Stimulated activated CD4-positive, alpha-beta T cell treated with anti-CD3 and anti-CD28 coated beads, Interleukin-1b, Interleukin-23, amount 100 ng/mL, for 4 hours (primary cell): Measurements from ENCODE around the gene SPATA19.
"Not testable (repeated sequence)": the region's sequence is repeated elsewhere in the genome, so short reads cannot be mapped to it uniquely, and the experiment has no call there.

Experiments
- DNase-seq, 2 donors: peaks; one replicate each; pipeline ENCODE4 v3.0.0-alpha.2; 2020; ENCODE audit warnings: low read depth in 2 of 2

Gene SPATA19, protein sequence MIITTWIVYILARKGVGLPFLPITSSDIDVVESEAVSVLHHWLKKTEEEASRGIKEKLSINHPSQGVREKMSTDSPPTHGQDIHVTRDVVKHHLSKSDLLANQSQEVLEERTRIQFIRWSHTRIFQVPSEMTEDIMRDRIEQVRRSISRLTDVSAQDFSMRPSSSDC

GRCh38 chr11:133845413-133845812 lies at the start of gene SPATA19:
Gene SPATA19, minus strand, starts transcription at chr11:133845513. Its CDS starts 67 bp downstream, at chr11:133845446.
- DNase-seq, result no peak

DNA sequence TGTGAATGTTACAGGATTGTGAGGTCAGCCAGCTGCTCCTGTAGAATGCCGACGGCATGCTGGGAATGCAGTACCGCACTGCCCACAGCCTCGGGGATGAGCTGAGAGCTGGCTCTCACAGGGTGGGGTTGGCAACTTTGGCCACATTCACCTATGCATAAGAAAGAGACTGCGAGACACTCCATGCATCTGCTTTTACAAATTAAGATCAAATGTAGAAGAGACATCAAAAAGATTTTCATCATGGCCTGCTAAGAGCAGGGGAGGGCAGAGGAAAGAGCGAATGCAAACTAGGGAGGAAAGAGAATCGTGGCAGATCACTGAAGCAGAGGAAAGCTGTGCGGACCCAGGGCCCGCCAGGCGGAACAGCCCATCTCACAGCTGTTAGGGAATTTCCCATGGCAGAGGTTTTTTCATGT lies 49.8 kb upstream of the SPATA19 start:
- no peak for DNase-seq

DNA sequence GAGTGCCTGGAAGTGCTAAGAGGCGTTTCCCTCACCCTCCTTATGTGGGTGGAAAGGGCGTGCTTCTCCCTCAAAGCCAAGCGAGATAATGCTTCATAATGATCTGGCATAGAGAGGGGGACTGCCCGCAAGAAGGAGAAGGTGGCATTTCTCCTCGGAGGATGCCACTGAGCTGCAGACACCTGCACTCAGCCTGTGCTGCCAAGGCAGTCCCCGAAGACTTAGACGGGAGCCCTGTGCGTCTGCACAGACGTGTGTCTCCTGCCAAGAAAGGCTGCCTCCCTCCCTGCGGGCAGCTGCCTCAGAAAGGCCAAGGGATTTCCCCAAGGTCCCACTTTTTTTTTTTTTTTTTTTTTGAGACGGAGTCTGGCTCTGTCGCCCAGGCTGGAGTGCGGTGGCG lies 48.1 kb upstream of the SPATA19 start:
- no peak for DNase-seq

DNA sequence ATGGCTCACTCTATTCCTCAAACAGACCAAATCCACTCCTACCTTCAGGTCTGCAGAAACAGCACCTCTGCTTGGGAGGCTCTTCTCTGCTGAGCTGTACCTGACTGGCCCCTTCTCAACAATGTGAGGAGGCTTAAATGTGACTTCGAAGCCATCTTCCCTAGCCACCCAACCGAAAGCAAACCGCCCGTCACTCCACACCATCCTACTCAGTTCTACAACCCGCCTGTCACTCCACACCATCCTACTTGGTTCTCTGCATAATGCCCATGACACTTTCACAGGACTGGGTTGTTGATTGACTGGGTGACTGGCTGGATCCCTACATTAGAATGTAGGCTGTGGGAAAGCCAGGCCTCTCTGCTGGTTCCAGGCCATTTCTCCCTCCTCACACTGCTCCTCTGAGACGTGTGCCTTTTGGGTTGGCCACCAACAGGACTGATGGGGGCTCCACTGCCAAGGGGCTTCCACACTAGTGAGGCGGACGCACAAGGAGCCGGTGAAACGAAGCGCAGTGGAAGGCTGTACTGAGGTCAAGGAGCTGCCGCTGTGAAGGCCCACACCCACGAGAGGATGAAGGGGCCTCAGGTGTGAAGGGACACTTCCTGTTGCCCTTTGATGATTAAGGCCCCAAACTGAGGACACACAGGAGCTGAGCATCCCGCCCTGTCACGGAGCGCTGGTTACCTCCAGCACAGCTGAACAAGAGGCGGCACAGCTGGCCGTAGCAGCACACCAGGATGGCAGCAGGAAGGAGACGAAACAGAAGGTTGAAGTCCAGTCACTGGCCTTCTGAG lies 47.5 kb upstream of the SPATA19 start:
- DNase-seq, result no peak

GRCh38 chr11:133892126-133892525 lies 46.8 kb upstream of the SPATA19 start:
- DNase-seq, result no peak

GRCh38 chr11:133889893-133890292 lies 44.6 kb upstream of the SPATA19 start:
- DNase-seq, result no peak

DNA sequence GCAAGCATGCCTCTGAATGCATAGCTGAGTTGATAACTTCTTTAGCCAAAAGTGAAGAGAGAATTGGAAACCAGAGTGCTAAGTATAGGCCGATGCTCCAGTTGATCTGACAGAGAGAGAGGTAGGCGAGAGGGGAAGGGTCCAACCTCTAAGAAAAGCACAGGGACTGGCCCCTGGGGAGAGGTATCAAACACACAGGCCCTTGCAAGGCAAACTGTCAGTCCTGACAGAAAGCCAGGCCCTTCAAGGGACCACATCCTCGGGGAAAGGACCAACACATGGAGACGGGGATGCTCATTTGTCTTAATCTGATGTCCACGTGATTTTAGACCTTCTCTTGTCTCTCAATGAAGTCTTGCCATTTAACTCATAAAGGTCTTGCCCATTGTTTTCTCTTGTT lies 43.9 kb upstream of the SPATA19 start:
- DNase-seq, result no peak

DNA sequence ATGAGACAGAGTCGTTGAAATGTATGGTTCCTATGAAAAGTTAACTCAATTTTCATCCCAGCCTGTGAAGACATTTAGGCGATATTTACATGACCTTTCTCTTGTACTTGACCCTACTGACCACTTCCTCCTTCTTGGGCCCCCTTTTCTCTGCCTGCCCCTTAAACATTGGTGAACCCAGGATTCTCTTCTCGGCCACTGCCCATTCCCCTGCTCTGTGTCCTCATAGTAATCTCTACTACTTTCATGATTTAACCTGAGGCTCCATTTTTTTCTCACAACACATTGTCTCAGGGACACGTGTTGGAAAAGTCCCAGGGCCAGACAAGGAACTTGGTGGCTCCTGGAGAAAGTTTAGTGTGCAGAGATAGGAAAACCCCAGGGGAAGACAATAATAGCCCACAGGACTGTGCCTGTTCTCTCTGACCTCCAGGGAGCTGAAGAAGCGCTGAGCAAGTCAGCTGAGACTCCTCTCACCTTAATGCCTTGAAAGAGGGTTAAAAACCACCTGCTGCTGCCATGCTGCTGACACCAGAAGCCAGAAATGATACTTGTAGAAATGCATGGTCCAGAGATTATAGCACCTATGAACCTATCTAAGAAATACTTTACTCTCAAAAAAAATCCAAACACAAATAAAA lies 42.5 kb upstream of the SPATA19 start:
- no peak for DNase-seq

GRCh38 chr11:133886029-133886428 lies 40.7 kb upstream of the SPATA19 start:
- DNase-seq, result no peak

GRCh38 chr11:133872160-133872559 lies 26.8 kb upstream of the SPATA19 start:
- no peak for DNase-seq

GRCh38 chr11:133867456-133867855 lies 22.1 kb upstream of the SPATA19 start:
- DNase-seq, result no peak

GRCh38 chr11:133865466-133865865 lies 20.2 kb upstream of the SPATA19 start:
- DNase-seq, result no peak

DNA sequence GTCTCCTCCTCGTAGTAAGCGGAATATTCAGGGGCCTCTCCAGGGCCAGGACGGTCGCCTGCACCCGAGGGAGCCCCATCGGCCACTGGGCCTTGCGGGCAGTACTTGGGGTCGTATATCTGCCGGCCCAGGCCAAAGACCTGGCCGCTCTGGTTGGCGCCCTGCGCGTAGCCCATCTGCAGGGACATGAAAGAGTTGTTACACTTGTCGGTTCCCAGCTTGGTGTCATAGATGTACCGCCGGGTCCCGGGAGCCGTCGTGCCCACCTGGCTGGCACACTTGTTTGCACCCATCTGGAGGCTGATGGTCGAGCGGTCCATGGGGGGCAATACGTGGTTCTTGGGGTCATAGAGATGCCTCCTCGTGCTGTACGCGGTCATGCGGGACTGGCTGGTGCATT lies 19.4 kb upstream of the SPATA19 start:
- no peak for DNase-seq

DNA sequence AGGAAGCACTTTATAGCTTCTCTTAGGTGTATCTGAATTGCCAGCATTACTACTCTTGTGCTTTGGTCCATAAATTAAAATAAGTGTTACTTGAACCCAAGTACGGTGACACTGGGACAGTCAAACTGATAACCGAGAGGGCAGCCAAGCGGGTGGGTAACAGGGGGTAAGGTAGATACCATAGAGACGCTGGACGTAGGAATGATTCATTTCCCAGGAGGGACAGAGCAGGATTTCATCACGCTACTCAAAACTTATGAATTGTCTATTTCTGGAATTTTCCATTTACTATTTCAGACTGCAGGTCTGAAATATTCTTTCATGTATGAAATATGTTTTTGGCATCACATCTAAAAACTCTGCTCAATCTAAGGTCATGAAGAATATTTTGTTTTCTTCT lies 14.8 kb upstream of the SPATA19 start:
- DNase-seq, result no peak

GRCh38 chr11:133854330-133854960 lies 9.1 kb upstream of the SPATA19 start:
- not testable (repeated sequence) for DNase-seq

DNA sequence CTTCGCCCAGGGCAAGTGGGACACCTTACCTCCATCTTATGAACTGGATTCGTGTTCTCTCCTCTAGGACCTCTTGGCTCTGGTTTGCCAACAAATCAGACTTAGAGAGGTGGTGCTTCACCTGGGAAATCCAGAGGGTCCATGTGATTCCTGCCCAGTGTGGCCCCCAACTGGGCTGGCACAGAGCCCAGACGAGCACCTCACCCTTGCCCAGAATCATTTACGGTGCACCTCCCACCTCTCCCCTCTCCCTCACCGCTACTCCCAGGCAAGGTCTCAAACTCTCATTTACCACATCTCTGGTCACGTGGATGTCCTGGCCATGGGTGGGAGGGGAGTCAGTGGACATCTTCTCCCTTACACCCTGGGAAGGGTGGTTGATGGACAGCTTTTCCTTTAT lies 1.1 kb downstream of the SPATA19 start:
- no peak for DNase-seq

DNA sequence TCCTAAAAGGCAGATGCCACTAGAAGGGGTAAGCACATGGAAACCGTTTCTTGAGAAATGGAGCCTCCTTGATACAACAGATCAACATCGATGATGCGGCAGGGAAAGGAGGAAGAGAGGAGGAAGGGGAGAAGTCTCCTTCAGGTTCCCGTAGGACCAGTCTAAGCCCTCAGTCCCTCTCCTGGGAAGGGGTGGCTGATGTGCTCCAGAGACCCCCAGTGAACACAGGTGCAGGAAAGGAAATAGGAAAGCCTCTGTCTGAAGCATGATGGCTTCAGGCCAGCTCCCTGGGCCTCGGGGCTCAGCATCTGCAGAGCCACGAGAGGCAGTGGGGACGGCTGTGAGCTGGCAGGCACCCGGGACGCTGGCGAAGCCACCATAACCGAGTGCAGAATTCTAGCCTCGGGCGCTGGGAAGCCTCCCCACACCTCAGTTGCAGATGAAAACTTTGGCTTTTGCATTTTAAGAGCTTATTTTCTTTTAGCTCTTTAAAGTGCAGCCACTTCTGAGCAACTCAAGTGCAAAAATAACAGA lies 1.8 kb downstream of the SPATA19 start:
- no peak for DNase-seq

GRCh38 chr11:133842730-133843129 lies 2.6 kb downstream of the SPATA19 start:
- DNase-seq, result no peak

GRCh38 chr11:133842053-133842452 lies 3.3 kb downstream of the SPATA19 start:
- no peak for DNase-seq

- no peak for DNase-seq
These were observed 3.9 kb downstream of the SPATA19 start for GRCh38 chr11:133841279-133842043.

- no peak for DNase-seq
These were observed 4.8 kb downstream of the SPATA19 start for GRCh38 chr11:133840479-133840941.
